Smooth muscle cell (in vitro differentiated cells): Measurements from ENCODE around the gene RHOT1. TPM values are rescaled to one million over a fixed set of nuclear protein-coding genes. Genes with fewer than 3 reads are reported as not detected.

Experiments
- DNase-seq: peaks from one replicate; lab custom pipeline; 2025; ENCODE audit not compliant: unreplicated experiment; lab: John Stamatoyannopoulos, UW
- H2AFZ ChIP-seq: fragments of 200-600 bp; sonication (generic); 2 replicates; pipeline ENCODE4 v1.6.0; 2016; ENCODE audit warnings: antibody characterized with exemption, low read depth, mild to moderate bottlenecking
- H3F3A ChIP-seq: fragments of 200-600 bp; sonication (generic); 2 replicates; pipeline ENCODE4 v1.6.0; 2017; ENCODE audit warnings: antibody characterized with exemption, low read depth
- H3K27ac ChIP-seq: fragments of 200-600 bp; sonication (generic); 2 replicates; pipeline ENCODE4 v1.5.1; 2016; ENCODE audit warnings: low read depth, mild to moderate bottlenecking
- H3K27me3 ChIP-seq: fragments of 200-600 bp; sonication (generic); 2 replicates; pipeline ENCODE4 v1.6.1; 2016; ENCODE audit warnings: low read depth, mild to moderate bottlenecking
- H3K36me3 ChIP-seq: fragments of 200-600 bp; sonication (generic); 2 replicates; pipeline ENCODE4 v1.5.1; 2016; ENCODE audit warnings: low read depth
- H3K4me1 ChIP-seq: fragments of 200-600 bp; sonication (generic); 2 replicates; pipeline ENCODE4 v1.5.1; 2016; ENCODE audit warnings: low read depth
- H3K4me2 ChIP-seq: fragments of 200-600 bp; sonication (generic); 2 replicates; pipeline ENCODE4 v1.6.0; 2016; ENCODE audit warnings: mild to moderate bottlenecking
- H3K4me3 ChIP-seq: fragments of 200-600 bp; sonication (generic); 2 replicates; pipeline ENCODE4 v1.5.1; 2016; ENCODE audit warnings: mild to moderate bottlenecking
- H3K79me2 ChIP-seq: fragments of 200-600 bp; sonication (generic); 2 replicates; pipeline ENCODE4 v1.6.0; 2016; ENCODE audit warnings: low read depth, mild to moderate bottlenecking
- H3K9ac ChIP-seq: fragments of 200-600 bp; sonication (generic); 2 replicates; pipeline ENCODE4 v1.6.0; 2016; ENCODE audit warnings: low read depth
- H3K9me3 ChIP-seq: fragments of 200-600 bp; sonication (generic); replicated peaks from 2 replicates; pipeline ENCODE4 v1.5.1; 2016; ENCODE audit warnings: low read depth
- H4K20me1 ChIP-seq: fragments of 200-600 bp; sonication (generic); 2 replicates; pipeline ENCODE4 v1.6.0; 2016; ENCODE audit warnings: low read depth
- WGBS: methylation state at CpG from one replicate; pipeline ENCODE4 v1.1.7; 2016; ENCODE audit warnings: low lambda C conversion rate; 5-methylcytosine and 5-hydroxymethylcytosine counted together
- polyA plus RNA-seq: library from polyadenylated mRNA; unstranded; fragments of >200 nt; fragmentation: Nextera tagmentation; extraction: Ambion mirVana; gene quantifications from 2 replicates; pipeline ENCODE4 v1.2.1, GENCODE V29; 2016
- total RNA-seq: library from RNA; depleted of rRNA; stranded (reverse); fragments of >200 nt; gene quantifications from 2 replicates; pipeline ENCODE4 v1.2.3, GENCODE V29; 2014
- TF ChIP-seq, protein P1 (sequence below): fragments of 200-600 bp; sonication (generic); IDR thresholded peaks from 2 replicates; pipeline ENCODE4 v1.5.1; 2017; ENCODE audit warnings: borderline replicate concordance, mild to moderate bottlenecking, antibody characterized with exemption; ENCODE audit not compliant: insufficient read depth, poor library complexity, severe bottlenecking

RHOT1 gene
- total and polyA plus RNA-seq, 2 experiments from 2014 or later, result 23.6 to 28.7 TPM

DNA sequence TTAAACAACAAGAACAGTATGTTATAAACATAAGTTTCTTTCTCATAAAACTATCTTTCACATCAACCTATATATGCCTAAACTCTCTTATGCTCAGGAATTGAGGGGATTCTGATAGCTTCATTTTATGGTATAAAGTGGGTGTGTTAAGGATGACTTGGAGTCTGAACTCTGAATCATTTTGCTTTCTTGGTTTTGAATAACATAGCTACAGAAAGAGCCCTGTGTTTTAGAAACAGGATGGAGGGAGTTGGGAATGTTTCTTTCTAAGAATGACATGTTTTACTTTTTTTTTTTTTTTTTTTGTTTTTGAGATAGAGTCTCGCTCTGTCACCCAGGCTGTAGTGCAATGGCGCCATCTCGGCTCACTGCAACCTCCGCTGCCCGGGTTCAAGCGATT, 50.1 kb downstream of the RHOT1 start:
- no peak overlapping the region for H2AFZ ChIP-seq
- DNase-seq, result no peak

DNA sequence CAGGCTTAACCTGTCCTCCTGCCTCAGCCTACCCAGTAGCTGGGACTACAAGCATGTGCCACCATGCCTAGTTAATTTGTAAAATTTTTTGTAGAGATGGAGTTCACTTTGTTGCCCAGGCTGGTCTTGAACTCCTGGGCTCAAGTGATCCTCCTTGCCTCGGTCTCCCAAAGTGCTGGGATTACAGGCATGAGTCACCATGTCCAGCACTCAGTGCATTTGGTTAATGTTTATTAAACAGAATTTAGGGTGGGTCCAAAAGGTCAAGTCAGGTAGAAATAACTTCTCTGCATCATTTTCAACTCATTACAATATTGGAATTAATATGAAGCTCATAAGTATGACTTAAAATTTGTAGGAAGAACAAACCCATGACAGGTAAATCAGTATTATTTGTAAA, 55.7 kb downstream of the RHOT1 start:
- TF ChIP-seq, protein P1, sequence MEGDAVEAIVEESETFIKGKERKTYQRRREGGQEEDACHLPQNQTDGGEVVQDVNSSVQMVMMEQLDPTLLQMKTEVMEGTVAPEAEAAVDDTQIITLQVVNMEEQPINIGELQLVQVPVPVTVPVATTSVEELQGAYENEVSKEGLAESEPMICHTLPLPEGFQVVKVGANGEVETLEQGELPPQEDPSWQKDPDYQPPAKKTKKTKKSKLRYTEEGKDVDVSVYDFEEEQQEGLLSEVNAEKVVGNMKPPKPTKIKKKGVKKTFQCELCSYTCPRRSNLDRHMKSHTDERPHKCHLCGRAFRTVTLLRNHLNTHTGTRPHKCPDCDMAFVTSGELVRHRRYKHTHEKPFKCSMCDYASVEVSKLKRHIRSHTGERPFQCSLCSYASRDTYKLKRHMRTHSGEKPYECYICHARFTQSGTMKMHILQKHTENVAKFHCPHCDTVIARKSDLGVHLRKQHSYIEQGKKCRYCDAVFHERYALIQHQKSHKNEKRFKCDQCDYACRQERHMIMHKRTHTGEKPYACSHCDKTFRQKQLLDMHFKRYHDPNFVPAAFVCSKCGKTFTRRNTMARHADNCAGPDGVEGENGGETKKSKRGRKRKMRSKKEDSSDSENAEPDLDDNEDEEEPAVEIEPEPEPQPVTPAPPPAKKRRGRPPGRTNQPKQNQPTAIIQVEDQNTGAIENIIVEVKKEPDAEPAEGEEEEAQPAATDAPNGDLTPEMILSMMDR, result no peak
- WGBS, result 89% methylated on average over 1 of the region's 1 CpG
- Histone ChIP-seq H3K4me1 (no peaks in the 10 kb centered on the region), H3K4me3 (no peak overlapping the region), H3F3A (no peaks in the 10 kb centered on the region), H3K36me3 (peaks cover 26% of the 10 kb centered on the region), H3K9me3 (no peaks in the 10 kb centered on the region), H3K27me3 (no peaks in the 10 kb centered on the region), H3K79me2 (no peaks in the 10 kb centered on the region), H2AFZ (no peak overlapping the region), H3K27ac (no peak overlapping the region), H3K4me2 (no peak overlapping the region), H4K20me1 (no peaks in the 10 kb centered on the region), H3K9ac (no peak overlapping the region)
- DNase-seq, result no peak

More for the DNA sequence above, 50.1 kb downstream of the RHOT1 start:
- Histone ChIP-seq H3K27me3 (no peaks in the 10 kb centered on the region), H3K4me3 (no peak overlapping the region), H3K36me3 (peaks cover 14% of the 10 kb centered on the region), H4K20me1 (no peaks in the 10 kb centered on the region), H3K9me3 (no peaks in the 10 kb centered on the region), H3K4me2 (no peak overlapping the region), H3K9ac (no peak overlapping the region), H3K79me2 (no peaks in the 10 kb centered on the region), H3F3A (no peaks in the 10 kb centered on the region), H3K4me1 (no peaks in the 10 kb centered on the region), H3K27ac (peak overlapping the region; percentile 78)
- 100% methylated on average over 5 of the region's 6 CpGs for WGBS
- TF ChIP-seq, protein P1, result no peak

DNA sequence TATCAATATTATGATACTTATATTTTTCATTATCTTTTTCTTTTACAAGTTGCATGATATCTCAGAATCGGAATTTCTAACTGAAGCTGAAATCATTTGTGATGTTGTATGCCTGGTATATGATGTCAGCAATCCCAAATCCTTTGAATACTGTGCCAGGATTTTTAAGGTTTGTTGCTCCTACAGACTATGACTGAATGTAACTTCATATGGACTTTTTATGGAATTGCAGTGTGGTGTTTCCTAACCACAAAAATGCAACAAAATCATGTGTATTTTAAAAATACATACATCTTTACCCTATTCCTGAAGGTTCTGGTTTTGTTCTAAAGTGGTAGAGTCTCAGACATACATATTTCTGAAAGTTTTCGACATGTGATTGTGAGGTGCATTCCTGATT, 64.6 kb downstream of the RHOT1 start:
- Histone ChIP-seq H2AFZ (no peak overlapping the region), H3K4me1 (peaks cover 12% of the 10 kb centered on the region), H3K27me3 (no peaks in the 10 kb centered on the region), H3K4me2 (peak overlapping the region; percentile 68), H3K27ac (peak overlapping the region; percentile 91), H3K4me3 (no peak overlapping the region), H3K36me3 (peaks cover 10% of the 10 kb centered on the region), H3K9ac (no peak overlapping the region), H4K20me1 (no peaks in the 10 kb centered on the region), H3F3A (no peaks in the 10 kb centered on the region), H3K9me3 (no peaks in the 10 kb centered on the region), H3K79me2 (no peaks in the 10 kb centered on the region)
- TF ChIP-seq, protein P1, result no peak
- no peak for DNase-seq
- 64% methylated on average over 2 of the region's 2 CpGs for whole genome bisulfite sequencing

DNA sequence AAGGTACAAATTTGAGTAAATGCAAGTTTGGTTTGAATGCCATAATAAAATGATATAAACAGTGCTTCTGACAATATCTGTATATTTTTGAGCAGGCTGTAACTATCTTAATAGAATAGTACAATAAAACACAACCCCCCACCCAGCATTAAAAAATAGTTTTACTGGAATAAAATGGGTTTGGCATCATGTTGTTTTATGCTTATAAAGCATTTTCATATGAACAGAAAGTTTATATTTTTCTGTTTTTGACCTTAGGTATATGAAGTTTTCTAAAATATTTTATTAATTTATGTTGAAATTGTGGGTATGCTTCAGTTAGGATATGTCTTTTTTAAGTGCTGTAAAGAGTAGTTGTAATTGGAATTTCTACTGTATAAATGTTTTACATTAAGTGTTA, 66.1 kb downstream of the RHOT1 start:
- Histone ChIP-seq H3K4me2 (no peak overlapping the region), H3K36me3 (peaks cover 10% of the 10 kb centered on the region), H3F3A (no peaks in the 10 kb centered on the region), H2AFZ (no peak overlapping the region), H4K20me1 (no peaks in the 10 kb centered on the region), H3K4me1 (peaks cover 12% of the 10 kb centered on the region), H3K27ac (no peak overlapping the region), H3K27me3 (no peaks in the 10 kb centered on the region), H3K4me3 (no peak overlapping the region), H3K79me2 (no peaks in the 10 kb centered on the region), H3K9ac (no peak overlapping the region), H3K9me3 (no peaks in the 10 kb centered on the region)
- DNase-seq, result no peak
- TF ChIP-seq, protein P1, result no peak
